IMR-90 (cell line): ENCODE measurements around the gene TIMM44.

Experiments used
- CTCF ChIP-seq: conservative IDR thresholded peaks from 2 replicates; pipeline ENCODE4 v1.5.1; 2012; ENCODE audit warnings: mild to moderate bottlenecking, low read depth, low read length, improper control_type of control experiment
- MAZ ChIP-seq: IDR thresholded peaks from 2 replicates; pipeline ENCODE4 v1.6.1; 2012; ENCODE audit warnings: low read depth, mild to moderate bottlenecking, low read length, improper control_type of control experiment, moderate library complexity, borderline replicate concordance
- NFE2L2 ChIP-seq: fragments of 150-350 bp; IDR thresholded peaks from 2 replicates; pipeline ENCODE4 v1.6.1; 2016; ENCODE audit warnings: low read depth, mild to moderate bottlenecking, low read length
- POLR2A ChIP-seq: IDR thresholded peaks from 2 replicates; pipeline ENCODE4 v1.6.1; 2012; ENCODE audit warnings: mild to moderate bottlenecking, low read depth, low read length
- RAD21 ChIP-seq: IDR thresholded peaks from 2 replicates; pipeline ENCODE4 v1.6.1; 2012; ENCODE audit warnings: low read length, improper control_type of control experiment
- RCOR1 ChIP-seq: IDR thresholded peaks from 2 replicates; pipeline ENCODE4 v1.6.1; 2012; ENCODE audit warnings: mild to moderate bottlenecking, low read length, improper control_type of control experiment; ENCODE audit not compliant: insufficient replicate concordance
- SMC3 ChIP-seq: fragments of 150-350 bp; IDR thresholded peaks from 2 replicates; pipeline ENCODE4 v1.6.1; 2016; ENCODE audit warnings: low read depth, mild to moderate bottlenecking, antibody characterized with exemption, low read length, moderate library complexity
- USF2 ChIP-seq: fragments of 150-350 bp; IDR thresholded peaks from 2 replicates; pipeline ENCODE4 v1.6.1; 2017; ENCODE audit warnings: mild to moderate bottlenecking, antibody characterized with exemption, low read length, low read depth

- no peak for TF ChIP-seq CTCF
- TF ChIP-seq POLR2A = no peak
- no peak for TF ChIP-seq SMC3
- no peak for TF ChIP-seq RAD21
- TF ChIP-seq USF2 = no peak
- TF ChIP-seq RCOR1 = no peak
- TF ChIP-seq MAZ = no peak
- no peak for TF ChIP-seq NFE2L2
Measured at GRCh38 chr19:7926727-7927604, 16.5 kb downstream of the TIMM44 start.
